Stimulated activated memory B cell treated with anti-CD40 and anti-IgM and Interleukin-4, amounts not matched to agents 10 μg/mL and 1 μg/mL and 100 μg/mL, for 72 hours (primary cell): Measurements from ENCODE around the gene PCDH10.
A peak's percentile ranks its signal among the peaks of the same experiment; 100 is the strongest.

Experiments
- ATAC-seq: fragments of 150-1000 bp; cut with Tn5 transposase; 2 replicates; pipeline ENCODE4 v1.10.0; 2021
- H3K27ac Mint-ChIP-seq: one replicate; pipeline ENCODE4 v1.8.0; 2022; ENCODE audit warnings: mild to moderate bottlenecking, mixed read lengths
- H3K27me3 Mint-ChIP-seq: one replicate; pipeline ENCODE4 v1.8.0; 2022; ENCODE audit warnings: mixed read lengths
- H3K36me3 Mint-ChIP-seq: one replicate; pipeline ENCODE4 v1.8.0; 2022; ENCODE audit warnings: mixed read lengths
- H3K4me1 Mint-ChIP-seq: one replicate; pipeline ENCODE4 v1.8.0; 2022; ENCODE audit warnings: mixed read lengths
- H3K4me3 Mint-ChIP-seq: one replicate; pipeline ENCODE4 v1.8.0; 2022; ENCODE audit warnings: mild to moderate bottlenecking, moderate library complexity, mixed read lengths
- H3K9me3 Mint-ChIP-seq: one replicate; pipeline ENCODE4 v1.8.0; 2022; ENCODE audit warnings: mixed read lengths

PCDH10 gene

DNA sequence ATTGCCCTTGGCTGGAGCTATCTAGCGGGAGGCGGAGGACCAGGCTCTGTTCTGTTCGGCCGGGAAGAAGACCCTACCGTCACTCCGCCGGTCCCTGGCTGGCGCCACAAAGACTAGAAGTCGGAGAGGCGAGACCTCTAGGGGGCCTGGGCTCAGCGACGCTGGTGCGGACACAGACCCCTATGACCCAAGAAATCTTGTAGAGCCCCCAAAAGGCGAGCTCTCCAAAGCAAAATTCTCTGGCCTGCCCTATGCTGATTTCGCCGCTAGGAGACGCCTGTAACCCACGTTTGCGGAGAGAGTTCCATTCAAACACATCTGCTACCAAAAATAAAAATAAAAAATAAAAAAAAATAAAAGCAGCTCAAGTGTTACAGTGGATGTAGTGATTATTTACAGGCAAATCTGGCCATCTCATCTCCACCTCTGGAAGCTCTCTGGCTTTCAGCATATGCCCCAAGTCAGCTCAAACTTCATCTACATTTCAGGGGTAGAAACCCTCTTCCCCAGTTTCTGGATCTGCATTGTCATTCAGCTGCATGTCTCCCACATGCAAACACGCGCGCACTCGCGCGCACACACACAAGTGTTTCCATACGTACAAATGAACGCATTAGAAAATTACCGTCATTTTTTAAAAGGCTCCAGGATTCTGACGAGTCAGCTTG lies 2.4 kb upstream of the PCDH10 start:
- Mint-ChIP-seq H3K36me3 (no peaks in the 10 kb centered on the region), H3K4me1 (no peaks in the 10 kb centered on the region), H3K27ac (no peak overlapping the region), H3K27me3 (peaks cover 56% of the 10 kb centered on the region), H3K4me3 (no peak overlapping the region), H3K9me3 (no peaks in the 10 kb centered on the region)
- no peak for ATAC-seq

DNA sequence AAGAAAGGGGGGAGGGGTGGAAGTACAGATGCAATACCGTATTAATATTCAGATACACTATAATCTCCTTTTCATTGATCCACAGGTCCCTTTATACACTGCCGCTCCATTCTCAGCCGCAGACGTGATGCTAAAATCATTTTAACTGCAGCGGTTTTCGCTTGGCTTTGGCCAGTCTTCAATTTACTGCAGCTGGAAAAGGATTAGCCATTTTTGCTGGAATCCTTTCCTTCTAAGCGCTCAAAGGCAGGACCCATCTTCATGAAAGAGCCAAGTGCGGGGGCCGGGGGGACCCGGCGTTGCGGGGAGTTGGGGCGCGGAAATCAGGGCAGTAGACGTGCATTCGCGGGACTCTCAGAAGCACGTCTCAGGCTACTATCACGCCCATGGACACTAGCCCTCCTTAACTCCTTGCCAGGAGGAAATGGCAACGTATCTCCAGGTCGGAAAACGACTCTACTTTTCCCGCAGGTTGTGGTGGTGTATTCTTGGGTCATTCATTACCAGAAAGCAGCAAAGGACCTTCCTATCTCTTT lies 1.7 kb upstream of the PCDH10 start:
- Mint-ChIP-seq H3K36me3 (no peaks in the 10 kb centered on the region), H3K9me3 (no peaks in the 10 kb centered on the region), H3K27ac (no peak overlapping the region), H3K4me3 (no peak overlapping the region), H3K4me1 (no peaks in the 10 kb centered on the region), H3K27me3 (peaks cover 59% of the 10 kb centered on the region)
- no peak for ATAC-seq

DNA sequence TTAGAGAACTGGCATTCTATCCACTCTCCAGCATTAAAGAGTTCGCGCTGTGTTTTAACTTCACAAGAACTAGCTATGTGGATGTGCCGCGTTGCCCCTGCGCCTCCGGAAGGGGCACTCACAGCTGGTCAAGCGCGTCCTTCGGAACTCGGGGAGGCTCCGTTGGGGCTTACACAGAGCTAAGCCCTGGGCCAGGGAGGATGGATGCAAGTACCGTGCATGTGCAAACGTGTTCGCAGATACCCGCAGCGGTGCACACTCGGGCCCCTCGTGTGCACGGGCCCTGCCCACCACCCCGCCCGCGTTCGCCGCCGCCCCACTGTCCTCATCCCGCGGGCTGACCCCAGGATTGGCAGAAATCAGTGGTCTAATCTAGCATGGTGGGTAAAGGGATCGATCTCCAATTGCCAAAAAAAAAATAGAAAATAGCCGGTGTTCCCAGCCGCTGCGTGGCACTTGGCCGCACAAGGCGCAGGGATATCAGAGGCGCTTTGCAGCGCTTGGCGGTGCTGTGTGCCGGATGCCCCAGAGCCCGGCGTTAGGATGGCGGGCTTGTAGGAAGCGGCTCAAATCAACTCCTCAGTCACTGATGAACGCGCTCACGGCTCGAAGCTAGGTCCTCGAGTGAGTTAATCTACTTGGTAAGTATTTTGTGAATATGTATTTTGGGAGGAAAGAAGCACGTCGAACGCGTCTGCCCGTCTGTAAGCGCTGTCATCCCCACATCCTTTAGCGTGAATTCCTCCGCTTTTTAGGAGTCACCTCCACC lies 989 bp upstream of the PCDH10 start:
- ATAC-seq, result no peak
- Mint-ChIP-seq H3K4me1 (no peaks in the 10 kb centered on the region), H3K9me3 (no peaks in the 10 kb centered on the region), H3K4me3 (no peak overlapping the region), H3K27me3 (peaks cover 66% of the 10 kb centered on the region), H3K27ac (no peak overlapping the region), H3K36me3 (no peaks in the 10 kb centered on the region)

DNA sequence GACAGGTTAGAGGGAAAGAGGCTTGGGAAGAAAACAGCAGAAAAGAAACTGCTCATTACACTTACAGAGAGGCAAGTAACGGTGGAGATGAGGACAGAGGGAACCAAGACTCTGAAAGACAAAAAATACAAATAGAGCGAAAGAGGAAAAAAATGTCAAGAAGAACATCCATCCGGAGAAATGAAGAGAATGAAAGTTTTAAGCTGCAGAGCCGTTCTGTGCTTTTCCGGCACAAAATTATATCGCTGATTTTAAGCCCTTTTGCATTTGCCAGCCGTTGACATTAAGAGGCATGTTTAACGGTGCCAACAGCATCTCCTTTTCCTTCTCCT lies 236 bp downstream of the PCDH10 start:
- Mint-ChIP-seq H3K4me1 (no peaks in the 10 kb centered on the region), H3K36me3 (no peaks in the 10 kb centered on the region), H3K9me3 (no peaks in the 10 kb centered on the region), H3K27ac (no peak overlapping the region), H3K27me3 (peaks cover 69% of the 10 kb centered on the region), H3K4me3 (peak overlapping the region; percentile 66)
- ATAC-seq, result no peak

DNA sequence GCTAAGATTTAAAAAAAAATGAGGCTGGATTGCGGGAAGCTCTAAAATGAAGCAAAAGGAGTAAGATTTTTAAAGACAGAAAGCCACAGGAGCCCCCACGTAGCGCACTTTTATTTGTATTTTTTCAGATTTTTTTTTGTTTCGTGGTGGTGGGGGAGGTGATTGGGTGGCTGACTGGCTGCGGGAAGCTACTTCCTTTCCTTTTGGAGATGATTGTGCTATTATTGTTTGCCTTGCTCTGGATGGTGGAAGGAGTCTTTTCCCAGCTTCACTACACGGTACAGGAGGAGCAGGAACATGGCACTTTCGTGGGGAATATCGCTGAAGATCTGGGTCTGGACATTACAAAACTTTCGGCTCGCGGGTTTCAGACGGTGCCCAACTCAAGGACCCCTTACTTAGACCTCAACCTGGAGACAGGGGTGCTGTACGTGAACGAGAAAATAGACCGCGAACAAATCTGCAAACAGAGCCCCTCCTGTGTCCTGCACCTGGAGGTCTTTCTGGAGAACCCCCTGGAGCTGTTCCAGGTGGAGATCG lies 908 bp downstream of the PCDH10 start:
- no peaks in the 10 kb centered on the region for H3K36me3 Mint-ChIP-seq
- no peak overlapping the region for H3K27ac Mint-ChIP-seq
- H3K4me3 Mint-ChIP-seq, result no peak overlapping the region
- peaks cover 69% of the 10 kb centered on the region for H3K27me3 Mint-ChIP-seq
- H3K4me1 Mint-ChIP-seq, result no peaks in the 10 kb centered on the region
- no peak for ATAC-seq
- H3K9me3 Mint-ChIP-seq, result no peaks in the 10 kb centered on the region

DNA sequence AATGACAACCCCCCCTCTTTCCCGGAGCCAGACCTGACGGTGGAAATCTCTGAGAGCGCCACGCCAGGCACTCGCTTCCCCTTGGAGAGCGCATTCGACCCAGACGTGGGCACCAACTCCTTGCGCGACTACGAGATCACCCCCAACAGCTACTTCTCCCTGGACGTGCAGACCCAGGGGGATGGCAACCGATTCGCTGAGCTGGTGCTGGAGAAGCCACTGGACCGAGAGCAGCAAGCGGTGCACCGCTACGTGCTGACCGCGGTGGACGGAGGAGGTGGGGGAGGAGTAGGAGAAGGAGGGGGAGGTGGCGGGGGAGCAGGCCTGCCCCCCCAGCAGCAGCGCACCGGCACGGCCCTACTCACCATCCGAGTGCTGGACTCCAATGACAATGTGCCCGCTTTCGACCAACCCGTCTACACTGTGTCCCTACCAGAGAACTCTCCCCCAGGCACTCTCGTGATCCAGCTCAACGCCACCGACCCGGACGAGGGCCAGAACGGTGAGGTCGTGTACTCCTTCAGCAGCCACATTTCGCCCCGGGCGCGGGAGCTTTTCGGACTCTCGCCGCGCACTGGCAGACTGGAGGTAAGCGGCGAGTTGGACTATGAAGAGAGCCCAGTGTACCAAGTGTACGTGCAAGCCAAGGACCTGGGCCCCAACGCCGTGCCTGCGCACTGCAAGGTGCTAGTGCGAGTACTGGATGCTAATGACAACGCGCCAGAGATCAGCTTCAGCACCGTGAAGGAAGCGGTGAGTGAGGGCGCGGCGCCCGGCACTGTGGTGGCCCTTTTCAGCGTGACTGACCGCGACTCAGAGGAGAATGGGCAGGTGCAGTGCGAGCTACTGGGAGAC lies 1.6 kb downstream of the PCDH10 start:
- Mint-ChIP-seq H3K27ac (no peak overlapping the region), H3K4me3 (no peak overlapping the region), H3K4me1 (no peaks in the 10 kb centered on the region), H3K27me3 (peaks cover 68% of the 10 kb centered on the region), H3K36me3 (no peaks in the 10 kb centered on the region), H3K9me3 (no peaks in the 10 kb centered on the region)
- ATAC-seq, result no peak

DNA sequence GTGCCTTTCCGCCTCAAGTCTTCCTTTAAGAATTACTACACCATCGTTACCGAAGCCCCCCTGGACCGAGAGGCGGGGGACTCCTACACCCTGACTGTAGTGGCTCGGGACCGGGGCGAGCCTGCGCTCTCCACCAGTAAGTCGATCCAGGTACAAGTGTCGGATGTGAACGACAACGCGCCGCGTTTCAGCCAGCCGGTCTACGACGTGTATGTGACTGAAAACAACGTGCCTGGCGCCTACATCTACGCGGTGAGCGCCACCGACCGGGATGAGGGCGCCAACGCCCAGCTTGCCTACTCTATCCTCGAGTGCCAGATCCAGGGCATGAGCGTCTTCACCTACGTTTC lies 2.2 kb downstream of the PCDH10 start:
- Mint-ChIP-seq H3K4me1 (no peaks in the 10 kb centered on the region), H3K4me3 (no peak overlapping the region), H3K27me3 (peaks cover 62% of the 10 kb centered on the region), H3K27ac (no peak overlapping the region), H3K9me3 (no peaks in the 10 kb centered on the region), H3K36me3 (no peaks in the 10 kb centered on the region)
- no peak for ATAC-seq

DNA sequence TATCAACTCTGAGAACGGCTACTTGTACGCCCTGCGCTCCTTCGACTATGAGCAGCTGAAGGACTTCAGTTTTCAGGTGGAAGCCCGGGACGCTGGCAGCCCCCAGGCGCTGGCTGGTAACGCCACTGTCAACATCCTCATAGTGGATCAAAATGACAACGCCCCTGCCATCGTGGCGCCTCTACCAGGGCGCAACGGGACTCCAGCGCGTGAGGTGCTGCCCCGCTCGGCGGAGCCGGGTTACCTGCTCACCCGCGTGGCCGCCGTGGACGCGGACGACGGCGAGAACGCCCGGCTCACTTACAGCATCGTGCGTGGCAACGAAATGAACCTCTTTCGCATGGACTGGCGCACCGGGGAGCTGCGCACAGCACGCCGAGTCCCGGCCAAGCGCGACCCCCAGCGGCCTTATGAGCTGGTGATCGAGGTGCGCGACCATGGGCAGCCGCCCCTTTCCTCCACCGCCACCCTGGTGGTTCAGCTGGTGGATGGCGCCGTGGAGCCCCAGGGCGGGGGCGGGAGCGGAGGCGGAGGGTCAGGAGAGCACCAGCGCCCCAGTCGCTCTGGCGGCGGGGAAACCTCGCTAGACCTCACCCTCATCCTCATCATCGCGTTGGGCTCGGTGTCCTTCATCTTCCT lies 2.7 kb downstream of the PCDH10 start:
- peaks cover 57% of the 10 kb centered on the region for H3K27me3 Mint-ChIP-seq
- no peak overlapping the region for H3K27ac Mint-ChIP-seq
- ATAC-seq, result no peak

DNA sequence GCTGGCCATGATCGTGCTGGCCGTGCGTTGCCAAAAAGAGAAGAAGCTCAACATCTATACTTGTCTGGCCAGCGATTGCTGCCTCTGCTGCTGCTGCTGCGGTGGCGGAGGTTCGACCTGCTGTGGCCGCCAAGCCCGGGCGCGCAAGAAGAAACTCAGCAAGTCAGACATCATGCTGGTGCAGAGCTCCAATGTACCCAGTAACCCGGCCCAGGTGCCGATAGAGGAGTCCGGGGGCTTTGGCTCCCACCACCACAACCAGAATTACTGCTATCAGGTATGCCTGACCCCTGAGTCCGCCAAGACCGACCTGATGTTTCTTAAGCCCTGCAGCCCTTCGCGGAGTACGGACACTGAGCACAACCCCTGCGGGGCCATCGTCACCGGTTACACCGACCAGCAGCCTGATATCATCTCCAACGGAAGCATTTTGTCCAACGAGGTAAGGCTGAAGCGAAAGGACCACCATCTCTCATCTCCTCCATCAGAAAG lies 3.3 kb downstream of the PCDH10 start:
- H3K4me3 Mint-ChIP-seq, result no peak overlapping the region
- no peaks in the 10 kb centered on the region for H3K36me3 Mint-ChIP-seq
- H3K27ac Mint-ChIP-seq, result no peak overlapping the region
- peaks cover 51% of the 10 kb centered on the region for H3K27me3 Mint-ChIP-seq
- ATAC-seq, result no peak
- H3K4me1 Mint-ChIP-seq, result no peaks in the 10 kb centered on the region
- no peaks in the 10 kb centered on the region for H3K9me3 Mint-ChIP-seq

More for the DNA sequence above, 2.7 kb downstream of the PCDH10 start:
- H3K4me1 Mint-ChIP-seq, result no peaks in the 10 kb centered on the region
- no peak overlapping the region for H3K4me3 Mint-ChIP-seq
- no peaks in the 10 kb centered on the region for H3K9me3 Mint-ChIP-seq
- no peaks in the 10 kb centered on the region for H3K36me3 Mint-ChIP-seq

DNA sequence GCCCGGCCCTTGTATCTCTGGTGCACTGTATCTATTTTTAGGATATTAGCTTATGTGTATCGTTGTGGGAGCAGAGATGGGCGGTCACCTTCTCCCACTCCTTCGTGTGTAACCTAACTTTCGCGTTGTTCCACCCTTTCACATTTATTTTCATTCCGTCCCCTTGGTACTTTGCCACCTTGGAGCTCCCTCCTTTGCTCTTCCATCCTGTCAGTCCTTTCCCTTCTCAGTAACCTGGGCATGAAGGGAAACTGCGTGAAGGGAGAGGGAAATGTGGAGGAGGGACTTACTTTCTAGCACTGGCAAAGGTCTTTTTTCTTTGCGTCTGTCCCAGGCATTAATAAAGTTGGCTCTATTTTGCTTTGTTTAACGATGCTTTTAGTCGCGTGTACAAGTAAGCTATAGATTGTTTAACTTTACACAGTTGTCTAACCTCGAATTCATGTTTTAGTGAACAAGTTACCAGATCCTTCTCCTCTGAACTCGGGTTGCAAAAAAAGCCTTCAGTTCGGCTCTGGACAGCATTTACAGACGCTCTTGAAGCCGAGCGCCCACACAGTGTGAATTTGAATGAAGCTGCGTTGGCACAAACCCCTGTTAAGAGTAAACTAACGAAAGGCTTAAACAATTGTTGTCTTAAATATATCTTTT lies 3.9 kb downstream of the PCDH10 start:
- Mint-ChIP-seq H3K4me3 (no peak overlapping the region), H3K36me3 (no peaks in the 10 kb centered on the region), H3K27ac (no peak overlapping the region), H3K4me1 (no peaks in the 10 kb centered on the region), H3K9me3 (no peaks in the 10 kb centered on the region), H3K27me3 (peaks cover 48% of the 10 kb centered on the region)
- ATAC-seq, result no peak

DNA sequence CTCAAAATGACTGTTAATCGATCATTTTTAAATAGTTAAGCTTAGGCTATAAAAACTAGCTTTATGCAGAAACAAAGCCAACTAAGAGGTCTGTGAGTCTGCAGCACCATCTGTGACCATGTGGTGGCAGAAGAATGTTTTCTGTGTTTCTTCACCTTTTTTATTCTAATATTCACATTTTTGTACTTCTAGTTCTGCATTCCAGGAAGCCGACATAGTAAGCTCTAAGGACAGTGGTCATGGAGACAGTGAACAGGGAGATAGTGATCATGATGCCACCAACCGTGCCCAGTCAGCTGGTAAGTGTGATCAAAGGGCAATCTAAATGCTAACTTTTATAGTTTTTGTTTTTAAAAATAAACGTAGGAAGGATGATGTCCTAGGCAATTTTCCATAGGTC lies 5.6 kb downstream of the PCDH10 start:
- no peak for ATAC-seq
- H3K9me3 Mint-ChIP-seq, result no peaks in the 10 kb centered on the region
- H3K4me3 Mint-ChIP-seq, result no peak overlapping the region
- no peaks in the 10 kb centered on the region for H3K36me3 Mint-ChIP-seq
- no peak overlapping the region for H3K27ac Mint-ChIP-seq
- no peaks in the 10 kb centered on the region for H3K4me1 Mint-ChIP-seq
- peaks cover 30% of the 10 kb centered on the region for H3K27me3 Mint-ChIP-seq

DNA sequence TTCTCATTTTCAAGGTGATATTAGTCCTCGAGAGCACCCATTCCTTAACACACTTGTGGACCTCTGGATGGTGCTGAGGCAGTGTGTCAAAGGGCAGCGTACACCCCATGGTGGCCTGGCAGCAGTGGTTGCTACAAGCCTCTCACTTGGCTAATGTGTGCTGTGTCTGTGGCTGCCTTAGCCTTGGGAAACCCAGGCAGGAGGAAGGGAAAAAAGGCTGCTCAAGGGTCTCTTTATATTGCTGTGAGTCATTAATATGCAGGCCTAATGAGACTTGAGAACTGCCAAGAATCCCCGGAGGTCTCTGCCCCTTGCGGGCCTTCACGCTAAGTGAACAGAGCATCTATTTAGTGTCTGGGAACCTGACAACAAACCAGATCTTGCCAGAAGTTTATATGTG lies 7.0 kb downstream of the PCDH10 start:
- no peaks in the 10 kb centered on the region for H3K9me3 Mint-ChIP-seq
- no peaks in the 10 kb centered on the region for H3K4me1 Mint-ChIP-seq
- H3K4me3 Mint-ChIP-seq, result no peak overlapping the region
- H3K36me3 Mint-ChIP-seq, result no peaks in the 10 kb centered on the region
- H3K27ac Mint-ChIP-seq, result no peak overlapping the region
- peaks cover 17% of the 10 kb centered on the region for H3K27me3 Mint-ChIP-seq
- no peak for ATAC-seq

DNA sequence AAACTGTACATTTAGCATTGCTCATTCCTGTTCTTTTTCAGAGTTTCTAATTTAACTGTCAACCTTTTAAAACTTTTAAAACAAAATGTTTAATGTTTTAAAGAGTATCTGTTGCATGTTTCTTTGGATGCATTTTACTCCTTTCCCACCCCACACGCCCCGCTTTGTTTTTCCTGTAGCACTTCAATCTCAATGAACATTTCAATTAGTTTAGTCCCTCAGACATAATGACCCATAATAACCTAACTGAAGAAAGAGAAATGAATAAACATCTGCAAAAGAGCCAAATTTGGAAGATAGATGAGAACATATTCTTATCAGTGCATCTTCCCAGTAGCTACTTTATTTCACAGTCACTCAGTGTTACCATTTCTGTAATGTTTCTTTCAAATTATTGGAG lies 7.5 kb downstream of the PCDH10 start:
- ATAC-seq, result no peak
- Mint-ChIP-seq H3K4me3 (no peak overlapping the region), H3K27me3 (peaks cover 13% of the 10 kb centered on the region), H3K9me3 (no peaks in the 10 kb centered on the region), H3K27ac (no peak overlapping the region), H3K36me3 (no peaks in the 10 kb centered on the region), H3K4me1 (no peaks in the 10 kb centered on the region)

DNA sequence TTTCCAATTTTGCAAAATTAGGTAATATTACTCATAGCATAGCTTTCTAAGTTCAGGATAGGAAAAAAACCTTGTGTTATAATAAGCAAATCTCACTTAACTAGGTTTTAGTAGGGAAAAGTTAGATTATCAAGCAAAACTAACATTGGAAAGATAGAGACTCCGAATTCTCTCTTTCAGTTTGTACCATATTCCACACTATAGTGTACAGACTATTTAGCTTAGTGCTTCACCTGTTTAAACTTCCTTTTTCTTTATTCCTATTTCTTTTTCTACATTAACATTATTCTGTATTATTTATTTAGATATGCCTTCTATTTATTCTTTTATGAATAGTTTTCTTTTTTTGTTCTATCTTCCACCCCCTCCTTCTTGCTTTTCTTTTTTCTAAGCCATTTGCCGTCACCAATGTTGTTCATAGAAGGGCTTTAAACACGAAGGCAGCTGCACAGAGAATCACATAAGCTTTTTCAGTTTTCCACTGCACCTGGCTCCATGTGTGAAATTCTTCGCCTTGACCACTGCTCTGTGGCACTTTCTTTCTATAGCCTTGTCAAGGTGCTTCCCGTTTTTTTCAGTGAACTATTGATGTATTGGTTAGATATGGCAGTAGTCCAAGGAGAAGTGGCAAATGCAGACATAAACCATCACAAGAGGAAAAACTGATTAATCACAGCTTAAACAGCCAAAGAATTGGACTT lies 8.5 kb downstream of the PCDH10 start:
- H3K4me1 Mint-ChIP-seq, result no peaks in the 10 kb centered on the region
- no peak overlapping the region for H3K4me3 Mint-ChIP-seq
- no peak overlapping the region for H3K27ac Mint-ChIP-seq
- no peak for ATAC-seq
- H3K9me3 Mint-ChIP-seq, result no peaks in the 10 kb centered on the region
- H3K27me3 Mint-ChIP-seq, result peaks cover 7% of the 10 kb centered on the region
- H3K36me3 Mint-ChIP-seq, result no peaks in the 10 kb centered on the region
